Peyer's patch (tissue), 4 donors: Measurements from ENCODE around the gene SPPL3.

ENCODE experiments used
- CTCF ChIP-seq, 6 experiments: fragments of 450-650 bp in 4 of 6; fragments of 200-600 bp in 2 of 6; sonication (generic) in 1 of 6; IDR thresholded peaks; one replicate each; pipeline ENCODE4 v1.5.1; 2017 to 2019; ENCODE audit warnings: antibody characterized with exemption in 6 of 6, mild to moderate bottlenecking in 3 of 6, moderate library complexity in 1 of 6
- POLR2A ChIP-seq, 2 donors: fragments of 450-650 bp; IDR thresholded peaks; one replicate each; pipeline ENCODE4 v1.5.1; 2017; ENCODE audit warnings: antibody characterized with exemption in 2 of 2, mild to moderate bottlenecking in 2 of 2, moderate library complexity in 2 of 2

GRCh38 chr12:120835304-120835612, 68.9 kb downstream of the SPPL3 start:
- TF ChIP-seq CTCF (IDR thresholded peaks at IDR 0.05) (no peak), POLR2A (IDR thresholded peaks at IDR 0.05) (no peak)
